DOHH2 (cell line): ENCODE results near the gene CCDC87.

Source experiments
- CTCF ChIP-seq: fragments of 200-600 bp; sonication (generic); IDR thresholded peaks from one replicate; pipeline ENCODE4 v1.5.1; 2014; ENCODE audit warnings: antibody characterized with exemption, mild to moderate bottlenecking, low read depth, low read length; ENCODE audit not compliant: poor library complexity, severe bottlenecking
- EZH2phosphoT487 ChIP-seq: fragments of 200-600 bp; sonication (generic); IDR thresholded peaks from 2 replicates; pipeline ENCODE4 v1.6.1; 2017; ENCODE audit warnings: borderline replicate concordance, mild to moderate bottlenecking, antibody characterized with exemption, low read length, moderate library complexity, mixed read lengths

GRCh38 chr11:66564538-66564937, 28.3 kb downstream of the CCDC87 start:
- TF ChIP-seq CTCF (no peak), EZH2phosphoT487 (no peak)
